Choroid plexus epithelial cell (primary cell): ENCODE results near the gene CTXN2.

Source experiments
- DNase-seq: peaks from one replicate; pipeline ENCODE4 v3.0.0-alpha.2; 2010; ENCODE audit warnings: low read depth
- H3K4me3 ChIP-seq: 2 replicates; pipeline ENCODE4 v1.5.1; 2011; ENCODE audit warnings: low read depth, mild to moderate bottlenecking, control low read depth, low read length, moderate library complexity
- CTCF ChIP-seq: conservative IDR thresholded peaks from 2 replicates; pipeline ENCODE4 v1.5.1; 2011; ENCODE audit warnings: low read depth, mild to moderate bottlenecking, control low read depth, inconsistent platforms, low read length, moderate library complexity

Gene CTXN2

GRCh38 chr15:48168616-48169015, 22.8 kb upstream of the CTXN2 start:
- TF ChIP-seq CTCF, result no peak
- no peak overlapping the region for H3K4me3 ChIP-seq
- DNase-seq, result no peak

- no peak for DNase-seq
- H3K4me3 ChIP-seq, result no peak overlapping the region
- TF ChIP-seq CTCF, result no peak
Measured at GRCh38 chr15:48170981-48171380, 20.5 kb upstream of the CTXN2 start.

- TF ChIP-seq CTCF, result no peak
- no peak for DNase-seq
- H3K4me3 ChIP-seq, result no peak overlapping the region
Measured at GRCh38 chr15:48175126-48175525, 16.3 kb upstream of the CTXN2 start.

- no peak for DNase-seq
- H3K4me3 ChIP-seq, result no peak overlapping the region
- TF ChIP-seq CTCF, result no peak
Measured at GRCh38 chr15:48176112-48176511, 15.4 kb upstream of the CTXN2 start.

DNA sequence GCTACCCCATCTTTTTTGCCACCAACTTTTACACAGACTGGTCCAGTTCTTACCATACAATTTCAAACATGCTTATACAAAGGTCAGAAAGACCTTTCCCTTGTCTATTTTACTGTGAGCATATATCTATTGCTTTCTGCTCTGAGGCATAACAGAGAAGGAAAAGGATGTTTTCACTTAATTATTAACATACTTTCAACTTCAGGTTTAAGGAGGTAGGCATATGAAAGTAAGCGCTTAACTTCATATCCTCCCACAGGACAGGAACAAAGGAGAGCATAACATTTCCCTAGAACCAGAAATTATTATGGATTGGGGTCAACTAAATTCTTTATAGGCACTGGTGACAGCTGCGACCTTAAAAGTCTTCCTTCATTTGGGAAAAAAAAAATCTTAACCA, 14.5 kb upstream of the CTXN2 start:
- H3K4me3 ChIP-seq, result no peak overlapping the region
- no peak for DNase-seq
- no peak for TF ChIP-seq CTCF

DNA sequence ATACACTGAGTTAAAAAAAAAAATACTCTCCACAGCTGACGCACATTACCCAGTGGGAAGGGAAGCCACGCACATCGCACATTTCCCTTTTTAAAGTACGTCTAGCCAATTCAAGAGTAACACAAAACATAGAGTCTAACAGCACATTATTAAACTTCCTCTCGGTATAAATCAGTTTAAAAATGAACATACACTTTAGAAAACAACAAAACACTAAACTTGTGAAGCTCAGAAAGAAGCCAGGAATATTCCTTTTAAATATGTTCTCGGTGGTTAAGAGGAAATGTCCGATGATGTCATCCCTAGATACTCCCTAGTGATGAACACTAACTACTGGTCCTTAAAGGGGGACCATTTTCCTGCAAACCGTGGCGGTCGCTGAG, 14.1 kb upstream of the CTXN2 start:
- peak overlapping the region; percentile 66 for H3K4me3 ChIP-seq
- TF ChIP-seq CTCF, result no peak
- peak; percentile 66 for DNase-seq

GRCh38 chr15:48177766-48178647, 13.5 kb upstream of the CTXN2 start, which contains the start of gene MYEF2:
MYEF2 (minus strand) TSS chr15:48178295; CDS start chr15:48178237, 58 bp downstream.
- no peak for TF ChIP-seq CTCF
- peak; percentile 73 for DNase-seq
- H3K4me3 ChIP-seq, result peak within 1 kb of the TSS; percentile 66
